ENCODE measurements around the gene CLEC2L.

DNA sequence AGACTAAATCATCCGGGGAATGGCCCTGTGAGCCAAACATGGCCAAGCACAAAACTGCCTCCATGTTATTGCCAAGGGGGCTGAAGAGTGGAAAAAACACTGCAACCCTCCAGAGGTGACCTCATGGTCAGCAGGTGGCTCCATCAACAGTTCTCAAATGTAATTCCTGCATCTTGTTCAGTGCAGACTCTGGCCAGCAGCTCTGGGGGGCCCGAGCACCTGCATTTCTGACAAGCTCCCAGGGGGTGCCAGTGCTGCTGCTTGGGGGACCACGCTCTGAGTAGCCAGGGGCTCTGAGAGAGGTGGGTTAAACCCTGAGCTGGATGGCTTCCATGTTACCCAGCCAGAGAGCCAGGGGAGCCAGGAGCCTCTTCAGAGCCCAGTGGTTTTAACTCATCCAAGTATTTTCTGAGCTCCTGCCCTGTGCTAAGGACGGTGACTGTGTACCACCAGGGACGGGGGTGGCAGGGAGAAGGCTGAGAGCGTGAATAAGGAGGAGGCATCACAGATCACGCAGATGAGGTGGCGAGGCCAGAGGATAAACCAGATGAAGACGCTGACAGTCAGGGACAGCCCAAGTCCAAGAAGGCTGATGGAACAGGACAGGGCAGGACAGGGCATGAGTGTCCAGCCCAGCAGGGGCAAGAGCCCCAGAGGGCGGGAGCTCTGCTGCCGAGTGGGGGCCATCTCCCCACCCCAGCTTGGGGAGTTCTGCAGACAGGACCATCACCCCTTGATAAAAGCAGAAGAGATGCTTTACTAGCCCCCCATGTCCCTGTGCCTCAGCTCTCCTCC lies 52.9 kb downstream of the CLEC2L start:
- TF ChIP-seq YY1 (IDR thresholded peaks at IDR 0.05) (no peak), JUND (IDR thresholded peaks at IDR 0.05) (no peak)
- TF ChIP-seq, protein P1, sequence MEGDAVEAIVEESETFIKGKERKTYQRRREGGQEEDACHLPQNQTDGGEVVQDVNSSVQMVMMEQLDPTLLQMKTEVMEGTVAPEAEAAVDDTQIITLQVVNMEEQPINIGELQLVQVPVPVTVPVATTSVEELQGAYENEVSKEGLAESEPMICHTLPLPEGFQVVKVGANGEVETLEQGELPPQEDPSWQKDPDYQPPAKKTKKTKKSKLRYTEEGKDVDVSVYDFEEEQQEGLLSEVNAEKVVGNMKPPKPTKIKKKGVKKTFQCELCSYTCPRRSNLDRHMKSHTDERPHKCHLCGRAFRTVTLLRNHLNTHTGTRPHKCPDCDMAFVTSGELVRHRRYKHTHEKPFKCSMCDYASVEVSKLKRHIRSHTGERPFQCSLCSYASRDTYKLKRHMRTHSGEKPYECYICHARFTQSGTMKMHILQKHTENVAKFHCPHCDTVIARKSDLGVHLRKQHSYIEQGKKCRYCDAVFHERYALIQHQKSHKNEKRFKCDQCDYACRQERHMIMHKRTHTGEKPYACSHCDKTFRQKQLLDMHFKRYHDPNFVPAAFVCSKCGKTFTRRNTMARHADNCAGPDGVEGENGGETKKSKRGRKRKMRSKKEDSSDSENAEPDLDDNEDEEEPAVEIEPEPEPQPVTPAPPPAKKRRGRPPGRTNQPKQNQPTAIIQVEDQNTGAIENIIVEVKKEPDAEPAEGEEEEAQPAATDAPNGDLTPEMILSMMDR (IDR thresholded peaks at IDR 0.05; ENCODE audit: low read depth, low read length, missing input control) = no peak

All from liver (tissue), 3 donors.